Activated CD4-positive, alpha-beta T cell treated with anti-CD3 and anti-CD28 coated beads for 4 hours (primary cell): Measurements from ENCODE around the gene ASAP2.

Experiments
- DNase-seq, 2 donors: peaks; one replicate each; pipeline ENCODE4 v3.0.0-alpha.2; 2020

ASAP2 gene

DNA sequence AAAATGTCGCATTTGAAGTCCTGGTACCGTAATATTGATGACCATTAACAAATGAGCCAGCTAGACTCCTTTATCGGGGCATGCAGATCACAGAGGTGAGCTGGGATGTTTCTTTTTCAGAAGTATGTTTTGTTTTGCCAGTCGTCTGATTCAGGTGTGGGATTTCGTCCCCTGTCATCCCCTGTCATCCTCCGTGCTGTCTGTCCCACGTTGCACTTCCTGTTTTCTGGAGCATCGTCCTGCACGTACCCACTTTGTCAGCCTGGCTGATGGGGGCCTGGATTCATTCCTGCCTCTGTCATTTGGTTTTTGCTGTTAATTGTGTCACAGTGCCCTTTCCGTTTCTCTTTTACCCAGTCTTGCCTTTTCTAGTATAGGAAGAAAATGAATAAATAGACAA is 72.8 kb downstream of the ASAP2 start:
- DNase-seq = no peak

DNA sequence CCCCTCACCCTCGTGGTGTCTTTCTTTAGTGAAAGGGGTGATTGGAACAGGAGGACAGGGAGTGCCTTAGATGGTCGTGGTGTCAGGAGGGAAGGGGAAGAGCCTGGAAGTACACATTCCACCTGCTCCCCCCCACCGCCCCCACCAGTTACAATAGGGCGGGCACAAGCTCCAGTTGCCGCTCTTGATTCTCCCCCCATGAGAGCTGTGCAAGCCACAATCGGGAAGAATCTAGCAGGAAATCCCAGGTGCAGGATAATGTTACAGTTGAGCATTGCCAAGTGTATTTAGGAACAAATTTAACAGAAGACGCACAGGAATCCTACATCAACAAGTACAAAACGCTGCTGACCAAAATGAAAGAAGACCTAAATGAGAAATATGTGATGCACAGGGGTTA is 73.6 kb downstream of the ASAP2 start:
- DNase-seq = no peak

DNA sequence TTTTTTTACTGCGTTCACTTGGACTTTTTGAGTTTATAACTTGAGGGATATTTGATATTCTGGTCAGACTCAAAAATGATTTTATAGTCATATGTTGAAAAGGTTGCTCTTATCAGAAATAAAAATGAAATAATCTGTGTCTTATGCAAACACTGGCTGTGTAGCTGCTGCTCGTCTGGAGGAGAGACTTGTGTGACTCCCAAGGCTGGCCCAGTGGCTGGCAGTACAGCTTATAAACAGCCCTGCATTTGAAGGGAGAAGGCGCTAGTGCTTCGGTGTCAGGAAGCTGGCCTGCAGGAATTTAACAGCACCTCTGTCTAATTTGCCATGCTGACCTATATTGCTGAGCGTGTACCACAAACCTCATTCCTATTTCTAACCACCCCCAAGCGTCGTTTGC is 74.5 kb downstream of the ASAP2 start:
- DNase-seq = no peak

DNA sequence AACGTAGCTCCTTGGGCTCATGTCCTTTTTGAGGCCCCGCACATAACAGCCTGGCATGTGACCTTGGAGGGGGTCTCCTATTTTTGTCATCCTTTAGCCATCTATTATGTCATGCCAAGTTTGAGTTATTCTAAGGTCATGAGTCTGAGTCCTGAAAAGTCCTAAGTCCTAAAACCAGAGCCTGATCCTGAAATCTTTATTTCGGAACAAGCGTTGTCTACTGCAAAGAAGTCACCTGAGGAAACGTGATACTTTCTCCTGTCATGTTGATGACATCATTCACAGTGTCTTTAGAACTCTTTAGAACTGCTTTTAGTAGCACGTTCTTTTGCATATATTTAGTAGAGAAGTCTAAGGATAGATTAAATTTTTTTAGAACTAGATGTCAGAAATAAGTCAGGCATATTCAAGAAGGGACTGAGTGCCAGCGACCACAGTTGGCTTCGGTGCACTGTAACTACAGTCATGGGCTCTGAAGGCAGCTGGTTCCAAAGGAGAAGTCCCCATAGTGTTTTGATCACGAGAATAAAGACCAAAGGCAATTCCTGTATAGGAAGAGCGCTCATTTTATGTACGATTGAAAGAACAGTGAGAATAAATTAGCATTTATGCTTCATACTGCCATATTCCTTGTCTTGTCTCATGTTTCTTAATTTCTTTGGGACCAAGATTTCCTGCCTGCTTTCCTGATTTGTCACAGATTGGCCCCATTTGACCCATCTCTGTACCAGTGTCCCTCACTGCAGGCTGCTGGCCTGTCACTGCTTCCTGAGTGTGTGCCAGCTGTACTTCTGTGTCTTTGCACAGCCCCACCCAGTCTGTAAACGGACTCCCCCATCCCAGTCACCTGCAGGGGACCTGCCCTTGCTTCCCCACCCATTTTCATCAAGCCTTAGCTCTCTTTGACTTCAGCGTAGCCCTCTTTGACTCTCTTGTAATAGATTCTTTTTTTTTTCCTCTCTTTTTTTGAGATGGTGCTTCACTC is 75.8 kb downstream of the ASAP2 start:
- DNase-seq = no peak

GRCh38 chr2:9284521-9285297 is 78.1 kb downstream of the ASAP2 start:
- no peak for DNase-seq

- no peak for DNase-seq
Observed at GRCh38 chr2:9285385-9285920, 78.8 kb downstream of the ASAP2 start.

DNA sequence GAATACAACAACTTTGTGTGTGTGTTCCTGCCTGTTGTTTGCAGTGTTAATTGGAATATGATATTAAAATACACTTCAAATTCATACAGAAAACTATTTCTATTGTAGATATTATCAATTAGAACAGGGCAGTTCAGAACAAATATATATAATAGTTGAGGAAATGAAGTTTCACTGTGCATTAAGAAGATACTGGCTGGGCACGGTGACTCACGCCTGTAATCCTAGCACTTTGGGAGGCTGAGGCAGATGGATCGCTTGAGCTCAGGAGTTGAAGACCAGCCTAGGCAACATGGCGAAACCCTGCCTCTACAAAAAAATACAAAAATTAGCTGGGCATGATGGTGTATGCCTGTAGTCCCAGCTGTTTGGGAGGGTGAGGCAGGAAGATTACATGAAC is 79.3 kb downstream of the ASAP2 start:
- DNase-seq = no peak

GRCh38 chr2:9286554-9287399 is 80.2 kb downstream of the ASAP2 start:
- DNase-seq = no peak

DNA sequence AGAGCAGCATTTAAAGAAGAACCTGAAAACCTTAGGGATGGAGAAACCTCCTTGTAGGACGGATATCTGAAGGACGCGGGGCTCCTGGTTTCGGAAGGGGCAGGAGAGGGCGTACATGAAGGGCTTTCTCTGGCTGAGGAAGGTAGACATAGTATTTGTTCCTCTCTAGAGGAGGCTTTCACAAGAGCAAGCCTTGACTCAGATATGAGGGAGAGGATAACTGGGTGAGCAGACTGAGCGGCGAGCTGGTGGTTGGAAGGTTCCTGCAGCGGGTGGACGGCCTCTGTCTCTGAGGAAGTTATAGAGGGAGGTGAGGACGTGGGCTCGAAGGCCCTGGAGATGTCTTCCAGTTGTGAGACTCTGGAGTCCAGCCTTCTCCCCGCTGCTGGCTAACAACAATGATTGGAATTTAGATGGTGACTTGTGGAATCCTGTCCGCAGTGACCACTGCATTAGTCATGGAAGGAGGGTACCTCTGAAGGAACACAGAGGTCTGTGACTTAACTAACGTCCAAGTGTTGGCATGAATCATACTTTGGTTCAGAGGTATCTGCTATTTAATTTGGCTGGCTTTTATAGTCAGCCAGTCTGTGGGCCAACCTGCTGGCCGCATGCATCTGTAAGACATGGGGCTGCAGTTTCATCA is 80.9 kb downstream of the ASAP2 start:
- no peak for DNase-seq

DNA sequence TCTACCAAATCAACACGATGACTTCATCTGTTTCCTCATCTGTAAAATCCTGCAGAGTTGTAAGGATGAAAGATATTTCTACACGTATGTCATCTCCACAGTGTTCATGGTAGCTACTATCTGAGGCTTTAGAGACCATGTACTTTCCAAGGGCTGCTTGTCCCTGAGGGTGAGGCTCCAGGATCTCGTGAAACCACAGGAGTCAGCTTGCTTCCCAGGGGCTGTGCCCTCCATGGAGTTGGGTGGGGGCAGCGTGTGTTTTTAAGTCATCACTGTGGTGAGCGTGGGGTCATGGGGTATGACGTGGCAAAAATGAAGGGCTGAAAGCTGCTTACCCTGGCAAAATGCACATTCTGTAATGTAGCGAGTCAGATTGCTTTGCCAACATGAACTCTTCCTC is 81.6 kb downstream of the ASAP2 start:
- no peak for DNase-seq

DNA sequence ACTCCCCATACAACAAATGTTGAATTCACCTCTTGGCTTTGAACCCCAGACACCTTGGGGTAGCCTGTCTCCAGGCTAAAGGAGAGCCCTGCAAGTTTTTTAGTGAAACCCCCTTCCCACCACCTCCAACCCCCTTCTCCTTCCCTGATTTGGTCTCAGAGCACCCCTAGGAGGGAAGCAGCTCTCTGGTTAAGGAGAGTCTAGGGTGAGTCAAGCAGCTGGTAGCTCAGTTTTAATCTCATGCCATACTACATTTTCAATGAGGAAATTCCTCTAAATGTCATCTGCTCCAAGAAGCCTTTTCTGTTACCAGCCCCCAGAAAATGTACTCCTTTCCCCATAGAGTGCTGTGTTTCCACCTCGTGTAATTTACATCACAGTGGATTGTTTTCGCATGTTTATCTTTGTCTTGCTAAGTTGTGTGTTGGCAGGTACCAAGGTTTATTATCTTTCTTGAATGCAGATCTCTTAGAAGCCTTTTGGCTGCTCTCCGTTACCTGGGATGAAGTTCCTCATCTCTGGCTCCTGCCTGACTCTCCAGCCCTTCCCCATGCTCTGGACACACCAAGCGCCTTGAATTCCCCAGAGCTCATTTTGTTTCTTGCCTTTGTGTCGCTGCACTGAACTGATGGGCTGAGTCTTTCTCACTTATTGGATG is 82.2 kb downstream of the ASAP2 start:
- no peak for DNase-seq

DNA sequence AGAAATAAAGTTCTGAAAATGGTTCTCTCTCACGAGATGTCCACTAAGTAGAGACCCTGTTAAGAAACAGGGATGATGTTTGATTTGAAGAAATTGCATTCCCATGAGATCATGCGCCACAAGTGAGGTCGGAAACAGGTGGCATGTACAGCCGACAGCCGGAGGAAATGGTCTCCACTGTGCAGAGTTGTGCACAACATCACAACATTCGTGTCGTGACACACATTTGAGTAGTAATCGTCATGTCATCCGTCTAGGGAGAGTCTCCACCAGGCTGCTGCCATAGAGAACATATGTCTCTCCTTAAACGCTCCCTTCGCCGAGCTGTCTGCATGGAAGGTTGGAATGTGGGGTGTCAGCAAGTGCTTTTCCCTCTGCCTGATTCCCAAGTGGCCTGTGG is 84.7 kb downstream of the ASAP2 start:
- no peak for DNase-seq

DNA sequence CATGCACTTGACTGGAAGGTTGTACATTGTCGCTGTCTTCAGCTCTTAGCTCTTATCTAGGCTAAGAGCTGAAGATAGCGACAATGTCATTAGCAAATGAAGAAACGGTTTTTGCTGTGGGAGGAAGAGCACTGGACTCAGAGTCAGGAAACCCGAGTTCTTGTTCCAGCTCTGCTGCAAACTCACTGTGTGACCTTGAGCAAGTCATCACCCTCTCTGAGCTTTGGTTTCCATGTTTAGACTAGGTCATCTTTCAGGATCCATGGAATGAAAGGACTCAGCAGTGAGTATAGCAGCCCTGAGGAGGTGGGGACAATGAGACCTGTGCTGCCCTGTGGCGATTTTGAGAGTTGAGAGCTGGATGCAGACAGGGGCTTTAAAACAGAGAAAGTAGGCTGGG is 85.3 kb downstream of the ASAP2 start:
- DNase-seq = no peak

- no peak for DNase-seq
Observed at GRCh38 chr2:9292426-9292825, 85.8 kb downstream of the ASAP2 start.

DNA sequence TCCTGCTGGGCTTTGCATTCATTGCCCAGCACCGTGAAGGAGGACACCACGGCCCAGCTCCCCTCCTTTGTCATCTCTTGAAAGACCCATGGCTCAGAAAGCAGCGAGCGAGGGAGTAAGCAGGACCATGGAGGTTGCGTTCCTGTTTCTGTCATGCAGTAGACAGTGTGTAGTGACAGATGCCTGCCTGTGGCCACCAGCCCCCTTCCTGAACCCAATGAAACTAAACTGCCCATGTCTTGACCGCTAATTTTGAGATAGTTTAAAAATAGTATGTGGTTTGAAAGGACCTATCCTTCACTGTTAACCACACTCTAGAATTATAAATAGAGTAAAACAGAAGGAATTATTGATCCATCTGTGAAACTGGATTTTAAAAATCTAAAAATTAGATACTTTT is 88.2 kb downstream of the ASAP2 start:
- no peak for DNase-seq

DNA sequence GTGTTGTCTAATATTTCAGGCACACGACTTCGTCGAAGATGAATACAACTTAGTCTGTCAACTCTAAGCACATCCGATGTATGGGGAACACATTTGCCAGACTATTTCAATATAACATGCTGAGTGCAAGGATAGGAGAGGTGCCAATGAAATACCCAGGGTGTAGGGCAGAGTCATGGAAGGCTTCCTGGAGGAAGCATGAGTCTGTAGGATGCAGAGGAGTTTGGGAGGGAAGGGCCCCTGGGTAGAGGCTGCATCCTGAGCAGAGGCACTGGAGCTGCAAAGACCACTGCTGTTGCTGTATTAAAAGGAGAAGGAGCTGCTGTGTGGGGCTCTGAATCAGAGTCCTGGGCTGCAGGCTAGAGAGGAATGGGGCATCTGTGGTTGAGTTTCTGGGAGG is 89.9 kb downstream of the ASAP2 start:
- DNase-seq = no peak

DNA sequence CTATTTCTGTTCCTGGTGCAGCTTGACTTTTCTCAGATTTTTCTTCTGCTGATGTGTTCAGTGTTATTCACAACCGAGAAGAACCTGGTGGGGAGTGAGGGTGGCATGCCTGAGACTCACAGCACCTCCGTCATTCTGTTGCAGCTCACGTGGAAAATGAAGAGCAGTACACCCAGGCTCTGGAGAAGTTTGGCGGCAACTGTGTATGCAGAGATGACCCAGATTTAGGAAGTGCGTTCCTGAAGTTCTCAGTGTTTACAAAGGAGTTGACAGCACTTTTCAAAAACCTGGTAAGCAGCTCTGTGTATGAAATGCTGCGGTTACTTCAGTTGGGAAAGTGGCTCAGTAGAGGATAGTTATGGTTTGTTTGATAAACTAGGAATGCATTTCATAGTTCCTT is 90.5 kb downstream of the ASAP2 start:
- DNase-seq = no peak

- DNase-seq = no peak
Observed at GRCh38 chr2:9297807-9298206, 91.2 kb downstream of the ASAP2 start.

DNA sequence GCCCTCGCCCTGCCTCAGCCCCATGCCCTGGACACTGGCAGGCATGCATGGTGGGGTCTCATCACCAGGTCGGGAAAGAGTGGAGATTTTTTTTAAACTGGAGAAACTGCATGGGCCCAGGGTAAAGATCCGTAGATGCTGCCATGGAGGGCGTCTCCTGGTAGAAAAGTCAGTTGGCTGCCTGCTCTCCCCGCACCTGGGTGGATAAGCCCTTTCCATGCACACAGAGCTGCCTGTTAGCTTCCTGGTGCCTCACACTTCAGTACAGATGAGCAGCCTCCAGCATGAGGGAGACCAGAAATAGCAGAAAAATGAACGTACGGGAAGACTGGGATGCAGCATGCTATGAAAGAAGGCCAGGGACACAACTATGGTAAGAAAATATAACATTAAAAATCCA is 92.0 kb downstream of the ASAP2 start:
- no peak for DNase-seq

DNA sequence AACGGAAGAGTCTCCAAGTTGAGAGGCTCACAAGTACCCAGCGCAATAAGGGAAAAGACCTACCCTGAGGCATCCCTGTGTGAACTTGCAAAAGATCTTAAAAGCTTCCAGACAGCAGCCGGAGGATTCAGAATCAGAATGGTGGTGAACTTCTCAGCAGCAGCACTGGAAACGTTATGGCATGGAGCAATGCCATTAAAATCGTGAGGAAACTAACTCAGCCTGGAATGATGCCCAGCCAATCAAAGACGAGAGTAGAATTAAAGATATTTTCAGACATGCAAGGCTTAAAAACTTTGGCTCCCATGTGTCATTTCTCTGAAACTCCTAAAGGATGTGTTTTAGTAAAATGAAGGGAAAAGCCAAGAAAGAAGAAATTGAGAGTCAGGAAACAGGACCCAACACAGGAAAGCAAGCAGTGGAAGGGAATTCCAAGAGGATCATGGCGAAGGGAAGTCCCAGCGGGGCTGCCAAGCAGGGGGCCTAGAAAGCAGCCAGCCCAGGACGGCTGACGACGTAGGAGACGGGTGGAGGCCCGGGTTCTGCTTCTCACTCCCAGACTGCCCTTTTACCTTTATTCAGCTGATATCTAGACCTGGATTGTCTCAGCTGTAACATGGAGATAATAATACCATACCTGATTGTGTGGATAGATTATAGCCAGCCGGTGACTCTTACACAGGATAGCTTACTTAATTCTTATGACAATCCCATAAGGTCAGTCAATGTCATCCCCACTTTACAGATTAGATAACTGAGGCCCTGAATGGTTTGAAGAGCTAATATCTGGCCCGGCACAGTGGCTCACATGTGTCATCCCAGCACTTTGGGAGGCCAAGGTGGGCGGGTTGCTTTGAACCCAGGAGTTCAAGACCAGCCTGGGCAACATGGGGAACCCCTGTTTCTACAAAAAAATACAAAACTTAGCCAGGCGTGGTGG is 92.8 kb downstream of the ASAP2 start:
- no peak for DNase-seq

GRCh38 chr2:9300214-9300613 is 93.6 kb downstream of the ASAP2 start:
- DNase-seq = no peak
